GM19324 (cell line): ENCODE data around the gene ZFYVE28.
"Not testable (repeated sequence)": the region's sequence is repeated elsewhere in the genome, so short reads cannot be mapped to it uniquely, and the experiment has no call there.

Experiments
- ATAC-seq: cut with Tn5 transposase; IDR thresholded peaks from one replicate; pipeline ENCODE4 v1.9.1; 2021; ENCODE audit warnings: mild to moderate bottlenecking, moderate library complexity; ENCODE audit not compliant: unreplicated experiment, low FRiP score

ZFYVE28 gene

GRCh38 chr4:2417765-2418649, at the start of gene ZFYVE28:
Gene ZFYVE28 (minus strand): TSS chr4:2418645. CDS start chr4:2418323, 322 bp downstream.
- ATAC-seq: peak; percentile 14

DNA sequence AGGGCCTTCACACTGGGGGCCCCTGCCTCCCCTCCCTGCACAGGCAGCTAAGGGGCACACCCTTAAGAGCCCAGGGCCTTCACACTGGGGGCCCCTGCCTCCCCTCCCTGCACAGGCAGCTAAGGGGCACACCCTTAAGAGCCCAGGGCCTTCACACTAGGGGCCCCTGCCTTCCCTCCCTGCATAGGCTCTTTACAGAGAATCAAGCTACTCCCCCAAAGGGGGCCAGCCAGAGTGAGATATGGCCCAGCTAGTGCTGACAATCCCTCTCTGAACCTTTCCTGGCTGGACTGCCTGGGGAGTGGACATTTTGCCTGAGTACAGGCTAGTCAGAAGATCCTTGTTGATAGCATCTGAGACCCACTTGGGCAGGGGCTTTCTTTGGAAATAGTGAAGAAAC, 47.1 kb upstream of the ZFYVE28 start:
- ATAC-seq: not testable (repeated sequence)

DNA sequence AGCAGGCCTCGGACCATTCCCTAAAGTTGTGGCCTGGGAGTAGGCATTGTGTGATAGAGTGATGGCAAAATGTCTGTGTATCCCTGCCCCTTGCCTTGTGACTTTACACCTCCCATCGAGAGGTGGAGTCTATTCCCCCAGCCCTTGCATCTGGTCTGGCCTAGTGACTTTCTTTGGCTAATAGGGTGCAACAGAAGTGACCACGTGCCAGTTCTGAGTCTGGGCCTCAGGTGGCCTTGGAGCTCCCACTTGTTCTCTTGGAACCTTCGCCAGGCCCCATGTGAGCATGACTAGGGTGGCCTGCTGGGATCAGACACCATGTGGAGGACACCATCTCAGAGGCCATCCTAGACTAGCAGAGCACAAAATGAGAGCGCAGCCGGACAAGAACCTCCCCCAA, 46.6 kb upstream of the ZFYVE28 start:
- no peak for ATAC-seq

- no peak for ATAC-seq
Observed at GRCh38 chr4:2462992-2463762, 44.7 kb upstream of the ZFYVE28 start.

GRCh38 chr4:2462218-2462991, 44.0 kb upstream of the ZFYVE28 start:
- ATAC-seq: peak; percentile 86

DNA sequence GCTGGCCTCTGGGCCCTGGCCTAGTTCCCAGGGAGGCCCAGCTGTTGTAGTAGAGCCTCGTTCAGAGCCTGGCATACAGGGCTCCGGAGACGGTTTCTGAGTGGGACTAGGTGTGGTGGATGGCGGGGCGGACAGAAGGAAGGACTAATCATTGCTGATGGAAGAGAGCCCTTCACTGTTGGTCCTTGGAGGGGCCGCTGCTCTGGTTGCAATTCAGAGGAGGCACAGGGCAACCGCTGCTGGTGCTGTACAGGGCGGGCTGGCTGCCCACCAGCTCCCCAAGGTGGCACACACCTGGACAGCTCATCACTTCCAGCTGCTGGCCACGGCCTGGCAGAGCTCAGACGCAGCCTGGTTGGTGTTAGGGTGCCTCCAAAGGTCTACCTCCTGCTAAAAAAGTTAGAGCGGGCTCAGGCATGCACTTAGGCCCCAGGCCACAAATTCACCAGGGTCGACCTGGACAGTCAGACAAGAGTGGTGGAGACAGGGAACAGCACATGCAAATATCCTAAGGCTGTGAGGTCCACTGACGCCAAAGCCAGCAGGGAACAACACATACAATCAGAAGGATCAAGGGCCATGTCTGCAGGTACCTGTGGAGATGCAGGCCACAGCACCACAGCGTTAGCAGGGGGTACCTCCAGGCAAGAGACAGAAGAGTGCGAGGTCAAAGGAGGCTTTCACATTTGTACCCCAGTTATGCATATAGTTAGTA, 43.0 kb upstream of the ZFYVE28 start:
- ATAC-seq: no peak

- ATAC-seq: no peak
Observed at GRCh38 chr4:2459589-2460349, 41.3 kb upstream of the ZFYVE28 start.

DNA sequence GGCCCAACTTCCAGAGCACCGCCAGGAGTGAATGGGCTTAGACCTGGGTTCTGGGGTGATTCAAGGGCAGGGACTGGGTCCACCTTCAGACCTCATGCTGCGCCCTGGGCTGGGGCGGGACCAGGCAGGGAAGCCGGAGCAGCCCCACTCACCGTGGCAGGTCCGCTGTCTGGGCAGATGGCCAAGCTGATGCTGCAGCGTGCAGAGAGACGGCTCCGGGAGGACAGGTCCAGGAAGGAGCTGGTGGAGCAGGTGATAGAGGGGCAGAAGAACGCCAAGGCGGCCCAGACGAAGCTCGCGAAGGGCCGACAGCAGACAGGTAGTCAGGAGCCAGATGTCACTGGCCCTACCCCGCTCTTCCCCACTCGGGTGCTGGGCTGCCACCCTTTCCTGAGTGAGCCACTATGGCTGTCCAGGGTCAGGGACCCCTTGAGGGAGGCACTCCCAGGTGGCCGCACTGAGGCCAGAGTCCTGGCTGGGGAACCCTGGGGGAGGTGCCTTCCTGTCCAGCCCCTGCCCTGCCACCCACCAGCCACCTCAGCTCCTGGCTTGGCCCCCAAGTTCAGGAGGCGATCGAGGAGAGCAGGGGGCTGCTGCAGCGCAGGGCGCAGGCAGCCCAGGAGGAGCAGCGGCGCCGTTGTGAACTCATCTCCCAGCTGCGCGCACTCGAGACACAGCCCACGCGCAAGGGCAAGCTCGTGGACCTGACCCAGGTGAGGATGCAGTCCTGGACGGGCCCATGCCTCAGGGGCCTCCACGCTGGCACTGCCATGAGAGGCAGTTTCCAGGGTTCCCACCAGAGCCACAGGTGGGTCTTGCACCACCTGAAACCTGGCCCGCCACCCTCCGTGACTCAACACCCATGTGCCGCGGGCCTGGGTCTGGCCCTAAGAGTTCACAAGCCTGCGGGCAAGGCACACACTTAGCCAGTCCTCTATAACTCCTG, 40.4 kb upstream of the ZFYVE28 start:
- no peak for ATAC-seq

- no peak for ATAC-seq
Observed at GRCh38 chr4:2457481-2458295, 39.2 kb upstream of the ZFYVE28 start.

DNA sequence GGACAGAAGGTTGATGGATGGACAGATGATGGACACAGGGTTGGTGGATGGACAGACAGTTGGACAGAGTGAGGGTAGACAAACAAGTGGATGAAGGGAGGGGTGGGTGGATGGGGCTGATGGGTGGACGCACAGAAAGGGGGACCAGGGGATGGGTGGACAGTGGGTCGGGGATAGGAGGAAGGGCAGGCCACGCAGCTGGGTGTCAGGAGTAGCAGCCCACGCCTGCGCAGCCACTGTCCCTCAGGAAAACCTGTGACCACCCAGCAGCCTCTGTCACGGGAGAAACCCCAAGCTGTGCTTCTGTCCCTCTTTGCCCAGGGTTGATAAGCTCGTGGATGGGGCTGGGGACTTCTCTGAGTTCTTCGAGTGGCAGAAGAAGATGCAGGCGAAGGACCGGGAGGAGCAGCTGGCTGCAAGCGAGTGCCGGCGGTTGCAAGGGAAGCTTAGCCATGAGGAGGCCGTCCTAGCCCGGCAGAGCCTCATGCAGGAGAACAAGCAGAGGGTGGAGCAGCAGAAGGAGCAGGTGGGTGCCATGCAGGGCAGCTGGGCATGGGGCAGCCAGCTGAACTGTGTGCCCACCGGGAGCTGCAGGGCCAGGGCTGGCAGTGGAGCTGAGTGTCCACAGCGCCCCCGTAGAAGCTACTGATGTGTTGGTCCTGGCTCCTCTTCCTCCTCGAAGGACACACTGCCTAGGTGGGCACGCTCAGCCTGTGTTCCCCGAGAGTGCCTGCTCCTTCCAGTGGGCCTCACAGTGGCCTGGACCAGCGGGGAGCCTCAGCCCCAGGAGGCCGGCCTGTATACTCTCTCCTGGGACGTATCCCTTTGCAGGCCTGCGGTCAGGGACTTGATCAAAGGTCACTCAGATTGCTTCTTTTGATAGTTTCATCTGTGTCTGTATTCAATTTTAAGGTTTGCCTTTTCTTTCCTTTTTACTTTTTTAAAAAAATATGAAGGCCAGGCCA, 33.7 kb upstream of the ZFYVE28 start:
- no peak for ATAC-seq

DNA sequence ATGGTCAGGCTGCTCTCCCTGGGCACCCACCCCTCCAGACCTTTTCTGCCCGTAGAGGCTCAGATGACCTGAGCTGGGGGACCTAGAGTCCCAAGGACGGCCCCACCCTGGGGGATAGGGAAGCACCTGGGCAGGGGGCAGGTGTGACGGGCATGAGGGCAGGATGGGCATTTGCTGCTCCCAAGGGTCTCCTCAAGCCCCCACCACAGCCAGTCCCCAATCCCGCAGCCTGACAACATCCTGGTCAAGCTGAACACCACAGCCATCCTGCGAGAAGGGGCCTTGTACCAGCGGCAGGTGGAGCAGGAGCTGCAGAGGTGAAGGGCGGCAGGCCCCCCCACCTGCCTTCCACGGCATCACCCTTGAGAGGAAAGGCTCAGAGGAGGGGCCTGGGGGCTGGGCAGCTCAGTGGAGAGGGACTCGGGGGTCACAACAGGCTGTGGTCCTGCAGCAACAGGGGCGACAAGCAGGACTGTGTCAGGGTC, 32.6 kb upstream of the ZFYVE28 start:
- no peak for ATAC-seq

- ATAC-seq: no peak
Observed at GRCh38 chr4:2450394-2451035, 32.1 kb upstream of the ZFYVE28 start.

DNA sequence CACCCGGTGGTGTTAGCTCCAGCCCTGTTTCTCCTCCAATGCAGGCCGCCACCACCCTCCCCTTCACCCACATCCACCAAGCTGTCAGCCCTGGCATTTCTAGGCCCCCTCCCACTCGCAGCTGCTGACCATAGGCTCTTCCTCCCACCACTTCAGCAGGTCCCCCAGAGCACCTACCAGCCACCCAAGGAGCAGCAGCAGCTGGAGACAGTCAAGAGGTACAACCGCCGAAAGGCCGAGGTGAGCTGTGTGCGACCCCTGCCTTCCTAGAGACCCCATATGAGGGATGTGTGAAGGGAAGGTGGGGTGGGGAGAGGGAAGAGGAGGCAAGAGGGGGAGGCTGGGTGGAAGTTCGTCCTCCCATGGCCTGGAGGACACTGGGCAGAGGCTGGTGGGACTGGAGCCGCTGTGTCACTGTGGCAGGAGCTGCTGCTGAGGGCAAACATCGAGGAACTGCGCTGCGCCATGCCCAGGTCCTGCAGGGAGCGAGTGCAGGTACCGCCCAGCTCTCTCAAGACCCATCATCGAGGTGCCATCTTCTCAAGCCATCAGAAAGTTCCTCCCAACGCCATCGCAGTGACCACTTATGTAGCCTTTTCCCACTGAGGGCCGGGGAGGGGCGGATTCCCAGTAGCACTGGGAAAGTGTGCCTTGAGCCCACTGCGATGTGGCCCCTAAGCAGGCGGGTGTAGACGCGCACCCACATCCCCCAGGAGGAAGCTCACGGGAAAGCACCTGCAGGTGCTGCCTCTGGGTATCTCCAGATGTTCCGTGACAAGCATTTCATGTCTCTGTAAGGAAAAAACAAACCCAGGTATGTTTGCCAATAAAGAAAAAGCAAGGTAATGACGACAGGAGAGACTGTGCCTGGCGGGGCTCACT, 31.3 kb upstream of the ZFYVE28 start:
- ATAC-seq: no peak

- no peak for ATAC-seq
Observed at GRCh38 chr4:2449051-2449450, 30.6 kb upstream of the ZFYVE28 start.

DNA sequence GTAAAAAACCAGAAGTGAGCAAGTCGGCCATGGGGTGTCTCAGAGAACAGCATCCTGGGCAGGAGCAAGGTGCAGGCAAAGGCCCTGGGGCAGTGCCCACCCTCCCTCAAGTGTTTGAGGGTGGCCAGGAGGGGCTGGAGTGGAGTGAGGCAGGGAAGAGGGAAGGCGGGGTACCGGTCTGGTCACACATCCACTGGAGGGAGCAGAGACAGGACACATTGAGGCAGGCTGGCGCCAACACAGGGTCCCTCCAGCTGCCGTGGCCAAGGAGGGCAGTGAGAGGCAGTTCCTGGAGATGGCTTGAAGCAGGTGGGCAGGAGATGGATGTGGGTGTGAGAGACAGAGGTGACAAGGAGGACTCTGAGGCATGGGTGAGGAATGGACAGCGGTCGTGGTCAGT, 30.1 kb upstream of the ZFYVE28 start:
- ATAC-seq: no peak
